Vagina (tissue), 2 donors: ENCODE results near the gene KRTAP16-1.

Source experiments
- POLR2A ChIP-seq, 2 donors: fragments of 450-650 bp; IDR thresholded peaks; one replicate each; pipeline ENCODE4 v1.6.1; 2017; ENCODE audit warnings: antibody characterized with exemption in 2 of 2, mild to moderate bottlenecking in 2 of 2, moderate library complexity in 2 of 2
- POLR2AphosphoS5 ChIP-seq, 2 donors: sonication (generic); formaldehyde crosslinking; IDR thresholded peaks; one replicate each; pipeline ENCODE4 v1.9.0; 2017; ENCODE audit warnings: antibody characterized with exemption in 2 of 2, mild to moderate bottlenecking in 2 of 2, low read depth in 1 of 2; ENCODE audit not compliant: insufficient read depth in 1 of 2
- TF ChIP-seq, protein P1 (sequence below), 3 experiments: fragments of 450-650 bp in 2 of 3; fragments of 200-600 bp in 1 of 3; sonication (generic) in 1 of 3; IDR thresholded peaks; one replicate each; pipeline ENCODE4 v1.5.1; 2017 to 2019; ENCODE audit warnings: antibody characterized with exemption in 3 of 3, mild to moderate bottlenecking in 2 of 3, moderate library complexity in 2 of 3

DNA sequence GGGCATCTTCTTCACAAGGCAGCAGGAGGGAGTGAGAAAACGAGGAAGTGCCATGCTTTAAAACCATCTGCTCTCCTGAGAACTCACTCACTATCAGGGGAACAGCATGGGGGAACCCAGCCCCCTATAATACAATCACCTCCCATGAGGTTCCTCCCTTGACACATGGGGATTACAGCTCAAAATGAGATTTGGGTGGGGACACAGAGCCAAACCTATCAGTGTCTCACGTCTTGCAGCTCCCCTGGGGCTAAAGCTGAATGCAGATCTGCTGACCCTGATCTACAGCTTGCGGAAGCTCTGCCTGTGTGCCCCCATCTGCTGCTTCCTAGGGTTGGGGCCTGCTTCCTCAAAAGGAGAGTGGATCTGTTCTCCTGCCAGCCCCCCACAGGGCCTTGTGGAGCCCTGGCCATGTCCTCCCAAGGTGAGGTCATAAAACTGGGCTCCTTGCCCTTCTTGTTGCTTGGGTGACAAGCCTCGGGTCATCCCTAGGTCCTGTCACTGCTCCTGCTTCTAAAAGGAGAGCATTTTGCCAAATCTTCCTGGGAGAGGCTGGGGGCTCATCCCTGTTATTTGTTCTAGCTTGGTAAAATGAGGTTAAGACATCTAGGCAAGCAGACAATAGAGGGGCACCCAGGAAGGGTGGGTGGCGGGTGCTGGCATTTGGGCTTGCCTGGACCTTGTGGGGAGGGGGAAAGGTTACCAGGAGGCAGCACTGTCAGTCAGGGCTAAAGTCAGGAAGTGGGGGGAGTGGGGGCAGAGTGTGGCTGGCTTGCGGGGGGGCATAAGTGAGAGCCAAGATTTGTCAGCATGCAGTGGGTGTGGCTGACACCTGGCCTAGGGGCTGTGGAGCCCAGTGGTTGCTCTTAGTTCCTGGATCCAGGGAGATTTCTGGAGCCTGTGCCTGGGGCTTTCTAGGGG is 25.5 kb upstream of the KRTAP16-1 start:
- TF ChIP-seq, protein P1, sequence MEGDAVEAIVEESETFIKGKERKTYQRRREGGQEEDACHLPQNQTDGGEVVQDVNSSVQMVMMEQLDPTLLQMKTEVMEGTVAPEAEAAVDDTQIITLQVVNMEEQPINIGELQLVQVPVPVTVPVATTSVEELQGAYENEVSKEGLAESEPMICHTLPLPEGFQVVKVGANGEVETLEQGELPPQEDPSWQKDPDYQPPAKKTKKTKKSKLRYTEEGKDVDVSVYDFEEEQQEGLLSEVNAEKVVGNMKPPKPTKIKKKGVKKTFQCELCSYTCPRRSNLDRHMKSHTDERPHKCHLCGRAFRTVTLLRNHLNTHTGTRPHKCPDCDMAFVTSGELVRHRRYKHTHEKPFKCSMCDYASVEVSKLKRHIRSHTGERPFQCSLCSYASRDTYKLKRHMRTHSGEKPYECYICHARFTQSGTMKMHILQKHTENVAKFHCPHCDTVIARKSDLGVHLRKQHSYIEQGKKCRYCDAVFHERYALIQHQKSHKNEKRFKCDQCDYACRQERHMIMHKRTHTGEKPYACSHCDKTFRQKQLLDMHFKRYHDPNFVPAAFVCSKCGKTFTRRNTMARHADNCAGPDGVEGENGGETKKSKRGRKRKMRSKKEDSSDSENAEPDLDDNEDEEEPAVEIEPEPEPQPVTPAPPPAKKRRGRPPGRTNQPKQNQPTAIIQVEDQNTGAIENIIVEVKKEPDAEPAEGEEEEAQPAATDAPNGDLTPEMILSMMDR (IDR thresholded peaks at IDR 0.05), result no peak
- TF ChIP-seq POLR2AphosphoS5 (IDR thresholded peaks at IDR 0.05; ENCODE audit: insufficient read depth in 1 of 2, low read depth in 1 of 2), result no peak
- TF ChIP-seq POLR2A (IDR thresholded peaks at IDR 0.05), result no peak
